Tibial artery (tissue), 4 donors: ENCODE measurements around the gene ALDH6A1.

ENCODE experiments used
- DNase-seq, 2 donors: peaks; one replicate each; pipeline ENCODE4 v3.0.0-alpha.2; 2019
- H3K27ac ChIP-seq, 2 donors: fragments of 200-600 bp; sonication (generic) in 1 of 2; 1 replicate in 1 of 2; 2 replicates in 1 of 2; pipeline ENCODE4 v1.5.1; 2018 to 2019; ENCODE audit warnings: mild to moderate bottlenecking in 1 of 2
- H3K27me3 ChIP-seq, 2 donors: fragments of 200-600 bp; sonication (generic) in 1 of 2; one replicate each; pipeline versions ENCODE4 v1.5.1 to v1.6.0; 2016 to 2019
- H3K36me3 ChIP-seq, 3 donors: fragments of 200-600 bp; sonication (generic) in 2 of 3; one replicate each; pipeline ENCODE4 v1.5.1; 2016 to 2019; ENCODE audit warnings: mild to moderate bottlenecking in 2 of 3
- H3K4me1 ChIP-seq, 4 donors: fragments of 200-600 bp; sonication (generic) in 2 of 4; 1 replicate in 3 of 4; 2 replicates in 1 of 4; pipeline ENCODE4 v1.5.1; 2016 to 2019
- H3K4me3 ChIP-seq, 2 donors: fragments of 200-600 bp; sonication (generic) in 1 of 2; 1 replicate in 1 of 2; 2 replicates in 1 of 2; pipeline ENCODE4 v1.5.1; 2018 to 2019; ENCODE audit warnings: mild to moderate bottlenecking in 2 of 2
- H3K9me3 ChIP-seq, 3 donors: fragments of 200-600 bp; sonication (generic) in 1 of 3; one replicate each; pipeline ENCODE4 v1.5.1; 2016 to 2019
- intact Hi-C: fragments of 100-400 bp; cut with DNase I; formaldehyde crosslinking; loops from one replicate; pipeline ENCODE4 v1.15.0; 2023; ENCODE audit warnings: low total_unique reads
- TF ChIP-seq, protein P1 (sequence below), 2 experiments: fragments of 200-600 bp in 1 of 2; fragments of 450-650 bp in 1 of 2; IDR thresholded peaks; one replicate each; pipeline ENCODE4 v1.5.1; 2017 to 2019; ENCODE audit warnings: antibody characterized with exemption in 2 of 2, mild to moderate bottlenecking in 1 of 2, moderate library complexity in 1 of 2

Gene ALDH6A1

GRCh38 chr14:74034572-74034971, 49.7 kb downstream of the ALDH6A1 start:
- TF ChIP-seq, protein P1, sequence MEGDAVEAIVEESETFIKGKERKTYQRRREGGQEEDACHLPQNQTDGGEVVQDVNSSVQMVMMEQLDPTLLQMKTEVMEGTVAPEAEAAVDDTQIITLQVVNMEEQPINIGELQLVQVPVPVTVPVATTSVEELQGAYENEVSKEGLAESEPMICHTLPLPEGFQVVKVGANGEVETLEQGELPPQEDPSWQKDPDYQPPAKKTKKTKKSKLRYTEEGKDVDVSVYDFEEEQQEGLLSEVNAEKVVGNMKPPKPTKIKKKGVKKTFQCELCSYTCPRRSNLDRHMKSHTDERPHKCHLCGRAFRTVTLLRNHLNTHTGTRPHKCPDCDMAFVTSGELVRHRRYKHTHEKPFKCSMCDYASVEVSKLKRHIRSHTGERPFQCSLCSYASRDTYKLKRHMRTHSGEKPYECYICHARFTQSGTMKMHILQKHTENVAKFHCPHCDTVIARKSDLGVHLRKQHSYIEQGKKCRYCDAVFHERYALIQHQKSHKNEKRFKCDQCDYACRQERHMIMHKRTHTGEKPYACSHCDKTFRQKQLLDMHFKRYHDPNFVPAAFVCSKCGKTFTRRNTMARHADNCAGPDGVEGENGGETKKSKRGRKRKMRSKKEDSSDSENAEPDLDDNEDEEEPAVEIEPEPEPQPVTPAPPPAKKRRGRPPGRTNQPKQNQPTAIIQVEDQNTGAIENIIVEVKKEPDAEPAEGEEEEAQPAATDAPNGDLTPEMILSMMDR (IDR thresholded peaks at IDR 0.05): no peak
- H3K36me3 ChIP-seq: peaks cover 0 to 21% (median 0%) of the 10 kb centered on the region in 3 donors

DNA sequence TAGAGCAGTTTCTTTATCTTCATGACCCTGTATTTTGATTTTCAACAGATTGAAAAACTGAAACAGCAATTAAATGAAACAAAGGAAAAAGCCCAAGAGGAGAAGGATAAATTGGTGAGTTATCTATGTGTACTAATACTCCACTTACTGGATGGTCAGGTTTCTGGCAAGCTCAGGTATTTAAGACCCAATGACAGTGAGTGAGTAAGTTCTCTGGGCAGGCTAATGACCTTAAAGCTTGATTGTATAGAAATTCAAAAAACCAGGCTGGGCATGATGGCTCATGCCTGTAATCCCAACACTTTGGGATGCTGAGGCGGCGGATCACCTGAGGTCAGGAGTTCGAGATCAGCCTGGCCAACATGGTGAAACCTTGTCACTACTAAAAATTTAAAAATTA, 55.1 kb downstream of the ALDH6A1 start:
- TF ChIP-seq, protein P1 (IDR thresholded peaks at IDR 0.05): no peak

More at GRCh38 chr14:74034572-74034971, 49.7 kb downstream of the ALDH6A1 start:
- Histone ChIP-seq H3K4me3 (no peak overlapping the region), H3K4me1 (no peaks in the 10 kb centered on the region), H3K27ac (no peak overlapping the region), H3K9me3 (no peaks in the 10 kb centered on the region), H3K27me3 (no peaks in the 10 kb centered on the region)
- no peak for DNase-seq
- intact Hi-C loops: no loop called here

DNA sequence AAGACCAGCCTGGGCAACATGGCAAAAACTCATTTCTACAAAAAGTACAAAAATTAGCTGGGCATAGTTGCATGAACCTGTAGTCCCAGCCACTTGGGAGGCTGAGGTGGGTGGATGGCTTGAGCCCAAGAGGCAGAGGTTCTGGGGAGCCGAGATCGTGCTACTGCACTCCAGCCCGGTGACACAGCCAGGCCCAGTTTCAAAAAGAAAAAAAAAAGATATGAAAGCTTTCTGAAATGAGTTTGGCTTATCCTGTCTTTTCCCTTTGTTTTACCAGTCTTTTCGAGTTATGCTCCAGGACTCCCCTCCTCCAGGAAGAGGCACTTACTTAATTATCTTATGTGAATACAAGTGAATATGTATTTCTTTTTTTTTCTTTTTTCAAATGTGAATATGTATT, 61.9 kb downstream of the ALDH6A1 start:
- no peaks in the 10 kb centered on the region for H3K27me3 ChIP-seq
- H3K9me3 ChIP-seq: no peaks in the 10 kb centered on the region
- H3K4me3 ChIP-seq: no peak overlapping the region
- H3K36me3 ChIP-seq: no peaks in the 10 kb centered on the region
- H3K27ac ChIP-seq: no peak overlapping the region
- intact Hi-C loops: no loop called here
- H3K4me1 ChIP-seq: peaks cover 0 to 13% (median 6%) of the 10 kb centered on the region in 4 donors
- TF ChIP-seq, protein P1 (IDR thresholded peaks at IDR 0.05): no peak
- DNase-seq: no peak

More for the DNA sequence above, 55.1 kb downstream of the ALDH6A1 start:
- Histone ChIP-seq H3K4me3 (no peak overlapping the region), H3K36me3 (peaks cover 0 to 13% (median 0%) of the 10 kb centered on the region in 3 donors), H3K27ac (no peak overlapping the region), H3K9me3 (no peaks in the 10 kb centered on the region), H3K27me3 (no peaks in the 10 kb centered on the region), H3K4me1 (no peaks in the 10 kb centered on the region)
- intact Hi-C loops: no loop called here
- DNase-seq: no peak

- Histone ChIP-seq H3K27me3 (no peaks in the 10 kb centered on the region), H3K4me3 (peak overlapping the region; percentile 83 to 84), H3K36me3 (peaks cover 0 to 5% (median 0%) of the 10 kb centered on the region in 3 donors), H3K4me1 (peaks cover 0 to 13% (median 6%) of the 10 kb centered on the region in 4 donors), H3K27ac (peak overlapping the region; percentile 96 to 97), H3K9me3 (no peaks in the 10 kb centered on the region)
- TF ChIP-seq, protein P1 (IDR thresholded peaks at IDR 0.05): no peak
- intact Hi-C loops: loop anchor here (1.0 kb wide), 1 partner anchor 69 kb away; the partner anchor contains the start of genes COQ6 and FAM161B
- peak in 1 of 2 donors; percentile 22 for DNase-seq
Measured at GRCh38 chr14:74019408-74020137, 64.7 kb downstream of the ALDH6A1 start.

- H3K4me3 ChIP-seq: peak within 1 kb of the TSS; percentile 83 to 84
Measured at GRCh38 chr14:74018586-74019407, 65.5 kb downstream of the ALDH6A1 start, which contains the start of the genes BBOF1 and ENTPD5. TSS of gene BBOF1 (plus strand) at chr14:74019349. CDS start at chr14:74019479, 130 bp downstream. TSS of gene ENTPD5 (minus strand) at chr14:74019288. CDS start at chr14:73988102, 31,186 bp downstream.

More at GRCh38 chr14:74018586-74019407, 65.5 kb downstream of the ALDH6A1 start, which contains the start of the genes BBOF1 and ENTPD5:
- no peaks in the 10 kb centered on the region for H3K9me3 ChIP-seq
- peaks cover 0 to 10% (median 0%) of the 10 kb centered on the region in 3 donors for H3K36me3 ChIP-seq
- peak within 1 kb of the TSS; percentile 96 to 97 for H3K27ac ChIP-seq
- peaks cover 0 to 13% (median 6%) of the 10 kb centered on the region in 4 donors for H3K4me1 ChIP-seq
- peak; percentile 83 to 93 for DNase-seq
- intact Hi-C loops: loop anchor here (1.0 kb wide), 1 partner anchor 68 kb away; the partner anchor contains the start of genes COQ6 and FAM161B
- TF ChIP-seq, protein P1 (IDR thresholded peaks at IDR 0.05): peak in 1 of 2 experiments; percentile 29
- no peaks in the 10 kb centered on the region for H3K27me3 ChIP-seq
